Tibial nerve (tissue), 4 donors: ENCODE measurements around the gene MS4A8.

ENCODE experiments used
- CTCF ChIP-seq, 5 experiments: fragments of 200-600 bp in 3 of 5; fragments of 450-650 bp in 2 of 5; sonication (generic) in 3 of 5; IDR thresholded peaks; one replicate each; pipeline ENCODE4 v1.5.1; 2016 to 2019; ENCODE audit warnings: antibody characterized with exemption in 5 of 5, mild to moderate bottlenecking in 3 of 5, moderate library complexity in 2 of 5
- EP300 ChIP-seq, 2 donors: sonication (generic); formaldehyde crosslinking; IDR thresholded peaks; one replicate each; pipeline ENCODE4 v1.6.1; 2017; ENCODE audit warnings: antibody characterized with exemption in 2 of 2, mild to moderate bottlenecking in 1 of 2
- POLR2A ChIP-seq, 2 donors: fragments of 450-650 bp; IDR thresholded peaks; one replicate each; pipeline ENCODE4 v1.6.1; 2017; ENCODE audit warnings: antibody characterized with exemption in 2 of 2, mild to moderate bottlenecking in 2 of 2, moderate library complexity in 2 of 2

- TF ChIP-seq CTCF (IDR thresholded peaks at IDR 0.05) (no peak), POLR2A (IDR thresholded peaks at IDR 0.05) (no peak), EP300 (IDR thresholded peaks at IDR 0.05) (no peak)
These were observed 2.0 kb downstream of the MS4A8 start for GRCh38 chr11:60701469-60701818.
